Peyer's patch (tissue), 4 donors: Measurements from ENCODE around the gene ANKRD11. TPM values are rescaled to one million over a fixed set of nuclear protein-coding genes. Genes with fewer than 3 reads are reported as not detected.
"Not testable (repeated sequence)": the region's sequence is repeated elsewhere in the genome, so short reads cannot be mapped to it uniquely, and the experiment has no call there.

ENCODE experiments used
- DNase-seq, 3 donors: peaks; one replicate each; pipeline ENCODE4 v3.0.0-alpha.2; 2017 to 2019
- H3K27ac ChIP-seq, 4 donors: fragments of 200-600 bp; sonication (generic); one replicate each; pipeline ENCODE4 v1.5.1; 2016 to 2019
- H3K27me3 ChIP-seq, 2 donors: fragments of 200-600 bp; sonication (generic); one replicate each; pipeline ENCODE4 v1.5.1; 2019
- H3K36me3 ChIP-seq, 3 donors: fragments of 200-600 bp; sonication (generic); one replicate each; pipeline ENCODE4 v1.5.1; 2016 to 2019
- H3K4me1 ChIP-seq, 4 donors: fragments of 200-600 bp; sonication (generic); one replicate each; pipeline ENCODE4 v1.5.1; 2016 to 2019
- H3K4me3 ChIP-seq, 4 donors: fragments of 200-600 bp; sonication (generic); 1 replicate in 3 of 4; 2 replicates in 1 of 4; pipeline ENCODE4 v1.5.1; 2016 to 2019; ENCODE audit warnings: mild to moderate bottlenecking in 1 of 4
- H3K9me3 ChIP-seq, 4 donors: fragments of 200-600 bp; sonication (generic); one replicate each; pipeline ENCODE4 v1.5.1; 2016 to 2019; ENCODE audit warnings: mild to moderate bottlenecking in 1 of 4
- POLR2A ChIP-seq, 2 donors: fragments of 450-650 bp; IDR thresholded peaks; one replicate each; pipeline ENCODE4 v1.5.1; 2017; ENCODE audit warnings: antibody characterized with exemption in 2 of 2, mild to moderate bottlenecking in 2 of 2, moderate library complexity in 2 of 2
- total RNA-seq, 4 donors: library from RNA; depleted of rRNA; stranded (reverse); fragments of >200 nt; gene quantifications; one replicate each; pipeline ENCODE4 v1.1.0, GENCODE V29; 2016
- TF ChIP-seq, protein P1 (sequence below), 6 experiments: fragments of 450-650 bp in 4 of 6; fragments of 200-600 bp in 2 of 6; sonication (generic) in 1 of 6; IDR thresholded peaks; one replicate each; pipeline ENCODE4 v1.5.1; 2017 to 2019; ENCODE audit warnings: antibody characterized with exemption in 6 of 6, mild to moderate bottlenecking in 3 of 6, moderate library complexity in 1 of 6

Gene ANKRD11
- total RNA-seq, 4 donors from 2014 or later, result 177 to 227 (median 211) TPM

DNA sequence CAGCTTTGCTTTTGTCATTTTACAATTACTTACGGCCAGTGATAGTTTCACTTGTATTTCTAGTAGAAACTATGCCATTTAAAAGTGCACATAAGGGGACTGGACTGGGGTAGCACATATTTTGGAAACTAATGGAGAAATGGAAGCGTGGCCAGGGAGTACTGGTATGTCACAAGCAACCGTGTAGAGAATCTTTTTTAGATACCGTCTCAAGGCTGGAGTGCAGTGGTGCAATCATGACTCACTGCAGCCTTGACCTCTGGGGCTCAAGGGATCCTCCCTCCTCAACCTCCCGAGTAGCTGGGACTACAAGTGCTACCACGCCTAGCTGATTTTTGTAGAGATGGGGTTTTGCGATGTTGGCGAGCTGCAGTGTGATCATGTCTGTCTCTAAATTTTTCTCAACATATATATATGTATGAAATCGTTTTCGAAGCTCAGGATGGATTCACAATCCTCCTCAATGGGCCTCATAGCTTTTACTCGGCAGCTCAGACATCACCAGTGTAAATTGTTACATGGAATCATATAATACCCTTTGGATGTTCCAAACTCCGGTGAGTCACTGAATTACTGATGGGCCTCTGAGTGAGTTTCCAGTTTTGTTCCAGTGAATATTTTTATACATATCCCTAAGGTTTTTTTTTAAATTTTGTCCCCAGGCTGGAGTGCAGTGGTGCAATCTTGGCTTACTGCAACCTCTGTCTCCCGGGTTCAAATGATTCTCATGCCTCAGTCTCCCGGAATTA is 221.2 kb downstream of the ANKRD11 start:
- H3K4me1 ChIP-seq, result peaks cover 0 to 10% (median 0%) of the 10 kb centered on the region in 4 donors
- H3K27me3 ChIP-seq, result no peaks in the 10 kb centered on the region
- peak overlapping the region in 2 of 4 donors; percentile 42 to 65 for H3K27ac ChIP-seq
- peaks cover 0 to 82% (median 0%) of the 10 kb centered on the region in 3 donors for H3K36me3 ChIP-seq
- no peaks in the 10 kb centered on the region for H3K9me3 ChIP-seq
- no peak overlapping the region for H3K4me3 ChIP-seq
- DNase-seq, result peak in 1 of 3 donors; percentile 67
- TF ChIP-seq POLR2A (IDR thresholded peaks at IDR 0.05), result no peak
- TF ChIP-seq, protein P1, sequence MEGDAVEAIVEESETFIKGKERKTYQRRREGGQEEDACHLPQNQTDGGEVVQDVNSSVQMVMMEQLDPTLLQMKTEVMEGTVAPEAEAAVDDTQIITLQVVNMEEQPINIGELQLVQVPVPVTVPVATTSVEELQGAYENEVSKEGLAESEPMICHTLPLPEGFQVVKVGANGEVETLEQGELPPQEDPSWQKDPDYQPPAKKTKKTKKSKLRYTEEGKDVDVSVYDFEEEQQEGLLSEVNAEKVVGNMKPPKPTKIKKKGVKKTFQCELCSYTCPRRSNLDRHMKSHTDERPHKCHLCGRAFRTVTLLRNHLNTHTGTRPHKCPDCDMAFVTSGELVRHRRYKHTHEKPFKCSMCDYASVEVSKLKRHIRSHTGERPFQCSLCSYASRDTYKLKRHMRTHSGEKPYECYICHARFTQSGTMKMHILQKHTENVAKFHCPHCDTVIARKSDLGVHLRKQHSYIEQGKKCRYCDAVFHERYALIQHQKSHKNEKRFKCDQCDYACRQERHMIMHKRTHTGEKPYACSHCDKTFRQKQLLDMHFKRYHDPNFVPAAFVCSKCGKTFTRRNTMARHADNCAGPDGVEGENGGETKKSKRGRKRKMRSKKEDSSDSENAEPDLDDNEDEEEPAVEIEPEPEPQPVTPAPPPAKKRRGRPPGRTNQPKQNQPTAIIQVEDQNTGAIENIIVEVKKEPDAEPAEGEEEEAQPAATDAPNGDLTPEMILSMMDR (IDR thresholded peaks at IDR 0.05), result no peak

DNA sequence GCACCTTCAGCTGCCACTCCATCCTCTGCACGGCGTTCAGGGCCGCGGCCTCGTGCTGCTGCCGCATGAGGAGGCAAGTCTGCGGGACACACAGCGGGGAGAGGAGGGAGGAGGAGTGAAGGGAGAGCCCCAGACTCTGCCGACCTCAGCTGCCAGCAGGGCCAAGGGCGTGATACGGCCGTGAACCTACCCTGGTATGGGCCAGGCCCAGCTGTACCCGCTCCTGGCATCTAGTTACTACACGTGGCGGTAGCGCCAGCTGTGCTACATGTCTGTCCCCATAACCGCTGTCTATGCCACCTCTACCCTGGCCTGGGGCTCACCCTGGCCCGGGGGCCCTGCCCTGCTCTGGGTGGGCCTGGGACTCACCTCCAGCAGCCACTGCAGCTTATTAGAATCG is 221.8 kb downstream of the ANKRD11 start:
- TF ChIP-seq POLR2A (IDR thresholded peaks at IDR 0.05), result no peak
- TF ChIP-seq, protein P1 (IDR thresholded peaks at IDR 0.05), result no peak
- no peak for DNase-seq
- no peaks in the 10 kb centered on the region for H3K27me3 ChIP-seq
- H3K36me3 ChIP-seq, result peaks cover 0 to 76% (median 0%) of the 10 kb centered on the region in 3 donors
- H3K9me3 ChIP-seq, result no peaks in the 10 kb centered on the region
- H3K4me1 ChIP-seq, result peaks cover 0 to 10% (median 0%) of the 10 kb centered on the region in 4 donors
- peak overlapping the region in 2 of 4 donors; percentile 42 to 52 for H3K27ac ChIP-seq
- no peak overlapping the region for H3K4me3 ChIP-seq

DNA sequence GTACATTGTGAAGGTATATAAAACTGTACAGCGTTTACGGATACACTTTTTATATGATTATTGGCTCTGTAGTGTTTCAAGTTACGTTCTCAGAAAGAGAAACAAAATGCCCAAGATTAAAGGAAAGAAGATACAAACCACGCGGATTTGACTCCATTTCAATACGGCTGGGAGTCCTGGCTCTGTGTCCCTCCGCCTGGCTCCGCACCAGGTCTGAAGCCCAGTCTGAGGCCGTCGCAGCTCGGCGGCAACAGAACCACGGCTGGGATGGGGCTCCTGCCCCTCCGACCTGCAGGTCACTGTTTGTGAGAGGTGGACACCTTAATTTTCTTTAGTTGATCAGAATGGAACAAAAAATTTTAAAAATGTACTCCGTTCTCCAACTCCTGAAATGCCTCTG is 222.6 kb downstream of the ANKRD11 start:
- Histone ChIP-seq H3K36me3 (peaks cover 0 to 68% (median 0%) of the 10 kb centered on the region in 3 donors), H3K4me1 (peaks cover 0 to 10% (median 0%) of the 10 kb centered on the region in 4 donors)
- H3K4me3 ChIP-seq, H3K27ac ChIP-seq, DNase-seq, H3K27me3 ChIP-seq, H3K9me3 ChIP-seq: not testable (repeated sequence)

DNA sequence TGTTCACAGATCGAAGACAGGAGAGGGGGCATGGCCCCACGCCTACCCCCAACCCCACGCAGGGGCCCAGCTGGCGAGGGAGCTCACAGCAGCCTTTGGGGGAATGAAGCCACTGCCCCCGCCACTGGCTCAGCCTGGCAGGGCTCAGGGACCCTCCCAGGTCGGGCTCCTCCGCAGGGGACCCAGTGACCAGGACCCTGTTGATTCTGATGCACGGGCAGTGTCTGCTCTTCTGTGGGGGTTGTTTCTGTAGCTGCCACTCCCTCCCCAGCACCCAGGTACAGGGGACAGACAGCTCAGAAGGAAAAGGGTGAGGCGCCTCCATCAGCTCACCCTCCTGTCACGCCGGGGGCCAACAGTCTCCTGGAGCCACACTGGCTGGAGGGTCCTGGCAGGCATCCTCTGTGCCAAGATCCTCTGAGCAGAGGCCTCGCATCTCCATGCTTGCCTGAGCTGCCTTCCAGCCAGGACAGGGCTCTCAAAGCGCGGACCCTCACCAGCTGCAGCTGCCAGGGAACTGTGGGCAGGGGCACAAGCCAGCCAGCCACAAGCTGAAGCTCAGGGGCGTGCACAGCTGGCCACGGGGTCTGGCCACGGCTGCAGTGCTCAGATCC is 223.7 kb downstream of the ANKRD11 start:
- peak in 1 of 3 donors; percentile 29 for DNase-seq

DNA sequence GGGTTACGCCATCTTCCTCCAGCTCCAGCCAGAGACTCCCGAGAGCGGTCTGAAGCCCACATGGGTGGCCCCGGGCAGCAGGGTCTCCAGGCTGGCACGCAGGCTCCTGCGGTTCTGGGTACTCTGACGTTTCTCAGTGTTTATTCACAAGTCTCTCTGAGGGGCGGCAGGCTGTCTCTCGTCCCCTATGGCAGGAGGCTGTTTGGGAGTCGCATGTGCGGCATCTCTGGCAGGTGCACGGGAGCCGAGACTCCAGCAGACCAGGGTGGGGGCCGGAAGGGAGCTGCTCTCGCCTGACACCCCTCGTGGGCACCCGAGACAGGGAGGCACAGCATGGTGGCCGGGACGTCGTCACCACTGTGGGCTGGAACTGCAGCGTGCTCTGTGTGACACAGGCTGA is 224.7 kb downstream of the ANKRD11 start:
- H3K4me3 ChIP-seq, result no peak overlapping the region
- peaks cover 0 to 14% (median 0%) of the 10 kb centered on the region in 4 donors for H3K4me1 ChIP-seq
- H3K9me3 ChIP-seq, result no peaks in the 10 kb centered on the region
- peak in 1 of 3 donors; percentile 34 for DNase-seq
- TF ChIP-seq, protein P1 (IDR thresholded peaks at IDR 0.05), result no peak
- TF ChIP-seq POLR2A (IDR thresholded peaks at IDR 0.05), result no peak
- H3K27ac ChIP-seq, result no peak overlapping the region
- H3K27me3 ChIP-seq, result no peaks in the 10 kb centered on the region
- peaks cover 0 to 49% (median 0%) of the 10 kb centered on the region in 3 donors for H3K36me3 ChIP-seq

More for the DNA sequence above, 223.7 kb downstream of the ANKRD11 start:
- TF ChIP-seq, protein P1 (IDR thresholded peaks at IDR 0.05), result no peak
- no peak for TF ChIP-seq POLR2A (IDR thresholded peaks at IDR 0.05)
- H3K36me3 ChIP-seq, result peaks cover 0 to 59% (median 0%) of the 10 kb centered on the region in 3 donors
- H3K4me1 ChIP-seq, result peaks cover 0 to 10% (median 0%) of the 10 kb centered on the region in 4 donors
- H3K27ac ChIP-seq, result no peak overlapping the region
- H3K4me3 ChIP-seq, result no peak overlapping the region
- no peaks in the 10 kb centered on the region for H3K9me3 ChIP-seq
- no peaks in the 10 kb centered on the region for H3K27me3 ChIP-seq
